Liver (tissue), 9 donors: ENCODE results near the gene SUSD5. TPM values are rescaled to one million over a fixed set of nuclear protein-coding genes. Genes with fewer than 3 reads are reported as not detected.

Source experiments
- DNase-seq: peaks from one replicate; pipeline ENCODE4 v3.0.0-alpha.2; 2017; ENCODE audit warnings: low spot score
- H3K27ac ChIP-seq, 2 donors: one replicate each; pipeline ENCODE4 v1.7.0; 2013; ENCODE audit warnings: inconsistent platforms in 2 of 2, low read length in 2 of 2, control low read depth in 1 of 2, low read depth in 1 of 2, mild to moderate bottlenecking in 1 of 2
- H3K27me3 ChIP-seq, 4 donors: one replicate each; pipeline versions ENCODE4 v1.6.1 to v1.7.0; 2013; ENCODE audit warnings: low read length in 3 of 4, inconsistent platforms in 1 of 4, mild to moderate bottlenecking in 1 of 4, moderate library complexity in 1 of 4; ENCODE audit not compliant: control insufficient read depth in 4 of 4, insufficient read depth in 4 of 4
- H3K36me3 ChIP-seq, 4 donors: one replicate each; pipeline versions ENCODE4 v1.6.1 to v1.7.0; 2013; ENCODE audit warnings: low read length in 3 of 4, mild to moderate bottlenecking in 3 of 4, low read depth in 1 of 4, moderate library complexity in 1 of 4; ENCODE audit not compliant: control insufficient read depth in 4 of 4, insufficient read depth in 3 of 4
- H3K4me1 ChIP-seq, 4 donors: one replicate each; pipeline versions ENCODE4 v1.6.1 to v1.7.0; 2013; ENCODE audit warnings: low read length in 3 of 4, mild to moderate bottlenecking in 3 of 4, moderate library complexity in 1 of 4; ENCODE audit not compliant: control insufficient read depth in 4 of 4, insufficient read depth in 4 of 4
- H3K4me3 ChIP-seq, 3 donors: one replicate each; pipeline versions ENCODE4 v1.6.1 to v1.7.0; 2013; ENCODE audit warnings: low read length in 3 of 3, control low read depth in 1 of 3, low read depth in 1 of 3, mild to moderate bottlenecking in 1 of 3
- H3K9ac ChIP-seq, 2 donors: one replicate each; pipeline ENCODE4 v1.7.0; 2013; ENCODE audit warnings: low read length in 2 of 2, mild to moderate bottlenecking in 2 of 2, moderate library complexity in 2 of 2, control low read depth in 1 of 2, low read depth in 1 of 2
- H3K9me3 ChIP-seq, 4 donors: one replicate each; pipeline versions ENCODE4 v1.6.1 to v1.7.0; 2013; ENCODE audit warnings: low read length in 3 of 4; ENCODE audit not compliant: control insufficient read depth in 4 of 4
- EGR1 ChIP-seq, 2 donors: IDR thresholded peaks; 2 replicates each; pipeline ENCODE4 v1.6.1; 2016 to 2018; ENCODE audit warnings: antibody characterized with exemption in 2 of 2, low read depth in 2 of 2
- FOXA1 ChIP-seq: IDR thresholded peaks from 2 replicates; pipeline ENCODE4 v1.6.1; 2016; ENCODE audit warnings: antibody characterized with exemption
- FOXA2 ChIP-seq: IDR thresholded peaks from 2 replicates; pipeline ENCODE4 v1.6.1; 2016; ENCODE audit warnings: antibody characterized with exemption
- GABPA ChIP-seq, 2 donors: IDR thresholded peaks in 1 of 2; conservative IDR thresholded peaks in 1 of 2; 2 replicates each; pipeline ENCODE4 v1.6.1; 2016; ENCODE audit warnings: antibody characterized with exemption in 2 of 2, mild to moderate bottlenecking in 1 of 2, moderate library complexity in 1 of 2
- HNF4A ChIP-seq, 2 donors: conservative IDR thresholded peaks; 2 replicates each; pipeline ENCODE4 v1.6.1; 2016; ENCODE audit warnings: antibody characterized with exemption in 2 of 2, mild to moderate bottlenecking in 2 of 2
- JUND ChIP-seq, 2 donors: IDR thresholded peaks; 2 replicates each; pipeline ENCODE4 v1.6.1; 2016; ENCODE audit warnings: antibody characterized with exemption in 2 of 2
- NR2F2 ChIP-seq: IDR thresholded peaks from 2 replicates; pipeline ENCODE4 v1.6.1; 2016; ENCODE audit warnings: antibody characterized with exemption
- RXRA ChIP-seq, 2 donors: IDR thresholded peaks; 2 replicates each; pipeline ENCODE4 v1.6.1; 2017 to 2018; ENCODE audit warnings: antibody characterized with exemption in 2 of 2, mild to moderate bottlenecking in 1 of 2
- SP1 ChIP-seq: IDR thresholded peaks from 2 replicates; pipeline ENCODE4 v1.6.1; 2018; ENCODE audit warnings: antibody characterized with exemption, mild to moderate bottlenecking
- TAF1 ChIP-seq: conservative IDR thresholded peaks from 2 replicates; pipeline ENCODE4 v1.6.1; 2016; ENCODE audit warnings: antibody characterized with exemption, mild to moderate bottlenecking
- YY1 ChIP-seq: IDR thresholded peaks from 2 replicates; pipeline ENCODE4 v1.6.1; 2016; ENCODE audit warnings: antibody characterized with exemption, mild to moderate bottlenecking
- WGBS: extraction: QIAGEN DNeasy Blood & Tissue Kit; methylation state at CpG from one replicate; pipeline ENCODE4 v1.1.7; 2013; 5-methylcytosine and 5-hydroxymethylcytosine counted together
- polyA plus RNA-seq, 2 donors: library from polyadenylated mRNA; stranded (reverse) in 1 of 2; unstranded in 1 of 2; fragments of 200-250 nt in 1 of 2; fragments of >200 nt in 1 of 2; fragmentation: Nextera tagmentation in 1 of 2; extraction: Ambion mirVana in 1 of 2; gene quantifications; one replicate each; pipeline versions ENCODE4 v1.2.1 to v1.2.3, GENCODE V29; 2013 to 2015
- total RNA-seq, 2 donors: library from RNA; depleted of rRNA; stranded (reverse); fragments of >200 nt; gene quantifications; one replicate each; pipeline ENCODE4 v1.2.3, GENCODE V29; 2014
- TF ChIP-seq, protein P1 (sequence below): IDR thresholded peaks from 2 replicates; pipeline ENCODE4 v1.6.1; 2016; ENCODE audit warnings: antibody characterized with exemption
- TF ChIP-seq, protein P2 (sequence below): IDR thresholded peaks from 2 replicates; pipeline ENCODE4 v1.6.1; 2016; ENCODE audit warnings: antibody characterized with exemption, mild to moderate bottlenecking
- TF ChIP-seq, protein P3 (sequence below): fragments of 150-350 bp; IDR thresholded peaks from 2 replicates; pipeline ENCODE4 v1.5.1; 2017; ENCODE audit warnings: improper control_type of control experiment, low read depth, low read length; ENCODE audit not compliant: missing input control
- donor health status: healthy.
- donor health status: healthy.
- donor health status: healthy.
- donor health status: healthy.
- donor health status: healthy.

SUSD5 gene
- total and polyA plus RNA-seq, 4 donors = 0.08 to 0.21 (median 0.18) TPM

DNA sequence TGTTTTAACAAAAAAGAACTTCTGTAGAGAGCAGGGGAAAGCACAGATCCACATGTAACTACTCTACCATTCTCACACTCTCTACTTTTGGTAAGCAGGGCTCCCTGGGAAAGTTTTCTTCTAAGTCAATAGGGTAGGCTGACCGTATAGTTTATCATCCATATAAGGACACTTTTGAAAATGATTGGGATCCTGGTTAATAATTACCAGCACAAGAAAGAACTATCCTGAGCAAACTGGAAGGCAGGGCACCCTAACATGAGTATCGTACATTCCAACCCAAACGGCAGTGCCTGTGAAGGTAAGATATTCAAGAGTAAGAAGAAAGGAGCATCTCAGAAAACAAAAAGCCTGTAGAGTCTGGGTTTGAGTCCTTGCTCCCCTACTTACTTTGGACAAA, 22.1 kb downstream of the SUSD5 start:
- H3K4me3 ChIP-seq = no peak overlapping the region

DNA sequence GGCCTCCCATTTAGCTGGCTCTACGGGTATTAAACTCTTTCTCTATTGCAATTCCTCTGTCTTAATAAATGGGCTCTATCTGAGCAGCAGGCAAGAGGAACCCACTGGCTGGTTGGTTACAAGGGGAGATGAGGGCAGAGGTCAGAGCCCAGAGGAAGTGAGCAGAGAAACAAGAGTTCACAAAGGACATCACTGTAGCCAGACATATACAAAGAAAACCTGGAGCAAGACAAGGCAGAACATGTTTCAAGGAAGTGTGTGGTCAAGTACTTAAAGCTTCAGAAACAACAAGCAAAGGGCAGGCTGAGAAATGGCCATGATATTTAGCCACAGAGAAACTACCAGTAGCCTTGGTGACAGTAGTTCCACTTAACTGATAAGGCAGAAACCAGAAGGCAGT, 24.3 kb downstream of the SUSD5 start:
- no peak for TF ChIP-seq HNF4A (conservative IDR thresholded peaks at IDR 0.05)
- TF ChIP-seq RXRA (IDR thresholded peaks at IDR 0.05) = no peak
- no peak for TF ChIP-seq EGR1 (IDR thresholded peaks at IDR 0.05; ENCODE audit: low read depth in 2 of 2)
- no peak for TF ChIP-seq FOXA2
- no peak for TF ChIP-seq JUND (IDR thresholded peaks at IDR 0.05)
- no peak for TF ChIP-seq YY1
- TF ChIP-seq, protein P1, sequence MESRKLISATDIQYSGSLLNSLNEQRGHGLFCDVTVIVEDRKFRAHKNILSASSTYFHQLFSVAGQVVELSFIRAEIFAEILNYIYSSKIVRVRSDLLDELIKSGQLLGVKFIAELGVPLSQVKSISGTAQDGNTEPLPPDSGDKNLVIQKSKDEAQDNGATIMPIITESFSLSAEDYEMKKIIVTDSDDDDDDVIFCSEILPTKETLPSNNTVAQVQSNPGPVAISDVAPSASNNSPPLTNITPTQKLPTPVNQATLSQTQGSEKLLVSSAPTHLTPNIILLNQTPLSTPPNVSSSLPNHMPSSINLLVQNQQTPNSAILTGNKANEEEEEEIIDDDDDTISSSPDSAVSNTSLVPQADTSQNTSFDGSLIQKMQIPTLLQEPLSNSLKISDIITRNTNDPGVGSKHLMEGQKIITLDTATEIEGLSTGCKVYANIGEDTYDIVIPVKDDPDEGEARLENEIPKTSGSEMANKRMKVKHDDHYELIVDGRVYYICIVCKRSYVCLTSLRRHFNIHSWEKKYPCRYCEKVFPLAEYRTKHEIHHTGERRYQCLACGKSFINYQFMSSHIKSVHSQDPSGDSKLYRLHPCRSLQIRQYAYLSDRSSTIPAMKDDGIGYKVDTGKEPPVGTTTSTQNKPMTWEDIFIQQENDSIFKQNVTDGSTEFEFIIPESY = no peak
- TF ChIP-seq TAF1 = no peak
- no peak for TF ChIP-seq GABPA (IDR thresholded peaks at IDR 0.05 in 1 of 2, conservative IDR thresholded peaks at IDR 0.05 in 1 of 2)
- TF ChIP-seq NR2F2 = no peak
- Histone ChIP-seq H3K9me3 (no peaks in the 10 kb centered on the region), H3K27me3 (no peaks in the 10 kb centered on the region), H3K9ac (no peak overlapping the region), H3K4me3 (no peak overlapping the region), H3K27ac (no peak overlapping the region), H3K36me3 (no peaks in the 10 kb centered on the region), H3K4me1 (no peaks in the 10 kb centered on the region)
- no peak for DNase-seq
- 73% methylated on average over 1 of the region's 1 CpG for WGBS

More for the DNA sequence above, 22.1 kb downstream of the SUSD5 start:
- Histone ChIP-seq H3K4me1 (no peaks in the 10 kb centered on the region), H3K9ac (no peak overlapping the region), H3K27ac (no peak overlapping the region), H3K36me3 (no peaks in the 10 kb centered on the region), H3K9me3 (peaks cover 0 to 2% (median 0%) of the 10 kb centered on the region in 4 donors), H3K27me3 (no peaks in the 10 kb centered on the region)
- WGBS = 33% methylated on average over 3 of the region's 3 CpGs
- TF ChIP-seq FOXA1 = no peak
- TF ChIP-seq, protein P2, sequence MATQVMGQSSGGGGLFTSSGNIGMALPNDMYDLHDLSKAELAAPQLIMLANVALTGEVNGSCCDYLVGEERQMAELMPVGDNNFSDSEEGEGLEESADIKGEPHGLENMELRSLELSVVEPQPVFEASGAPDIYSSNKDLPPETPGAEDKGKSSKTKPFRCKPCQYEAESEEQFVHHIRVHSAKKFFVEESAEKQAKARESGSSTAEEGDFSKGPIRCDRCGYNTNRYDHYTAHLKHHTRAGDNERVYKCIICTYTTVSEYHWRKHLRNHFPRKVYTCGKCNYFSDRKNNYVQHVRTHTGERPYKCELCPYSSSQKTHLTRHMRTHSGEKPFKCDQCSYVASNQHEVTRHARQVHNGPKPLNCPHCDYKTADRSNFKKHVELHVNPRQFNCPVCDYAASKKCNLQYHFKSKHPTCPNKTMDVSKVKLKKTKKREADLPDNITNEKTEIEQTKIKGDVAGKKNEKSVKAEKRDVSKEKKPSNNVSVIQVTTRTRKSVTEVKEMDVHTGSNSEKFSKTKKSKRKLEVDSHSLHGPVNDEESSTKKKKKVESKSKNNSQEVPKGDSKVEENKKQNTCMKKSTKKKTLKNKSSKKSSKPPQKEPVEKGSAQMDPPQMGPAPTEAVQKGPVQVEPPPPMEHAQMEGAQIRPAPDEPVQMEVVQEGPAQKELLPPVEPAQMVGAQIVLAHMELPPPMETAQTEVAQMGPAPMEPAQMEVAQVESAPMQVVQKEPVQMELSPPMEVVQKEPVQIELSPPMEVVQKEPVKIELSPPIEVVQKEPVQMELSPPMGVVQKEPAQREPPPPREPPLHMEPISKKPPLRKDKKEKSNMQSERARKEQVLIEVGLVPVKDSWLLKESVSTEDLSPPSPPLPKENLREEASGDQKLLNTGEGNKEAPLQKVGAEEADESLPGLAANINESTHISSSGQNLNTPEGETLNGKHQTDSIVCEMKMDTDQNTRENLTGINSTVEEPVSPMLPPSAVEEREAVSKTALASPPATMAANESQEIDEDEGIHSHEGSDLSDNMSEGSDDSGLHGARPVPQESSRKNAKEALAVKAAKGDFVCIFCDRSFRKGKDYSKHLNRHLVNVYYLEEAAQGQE = no peak
- no peak for TF ChIP-seq SP1
- TF ChIP-seq, protein P3, sequence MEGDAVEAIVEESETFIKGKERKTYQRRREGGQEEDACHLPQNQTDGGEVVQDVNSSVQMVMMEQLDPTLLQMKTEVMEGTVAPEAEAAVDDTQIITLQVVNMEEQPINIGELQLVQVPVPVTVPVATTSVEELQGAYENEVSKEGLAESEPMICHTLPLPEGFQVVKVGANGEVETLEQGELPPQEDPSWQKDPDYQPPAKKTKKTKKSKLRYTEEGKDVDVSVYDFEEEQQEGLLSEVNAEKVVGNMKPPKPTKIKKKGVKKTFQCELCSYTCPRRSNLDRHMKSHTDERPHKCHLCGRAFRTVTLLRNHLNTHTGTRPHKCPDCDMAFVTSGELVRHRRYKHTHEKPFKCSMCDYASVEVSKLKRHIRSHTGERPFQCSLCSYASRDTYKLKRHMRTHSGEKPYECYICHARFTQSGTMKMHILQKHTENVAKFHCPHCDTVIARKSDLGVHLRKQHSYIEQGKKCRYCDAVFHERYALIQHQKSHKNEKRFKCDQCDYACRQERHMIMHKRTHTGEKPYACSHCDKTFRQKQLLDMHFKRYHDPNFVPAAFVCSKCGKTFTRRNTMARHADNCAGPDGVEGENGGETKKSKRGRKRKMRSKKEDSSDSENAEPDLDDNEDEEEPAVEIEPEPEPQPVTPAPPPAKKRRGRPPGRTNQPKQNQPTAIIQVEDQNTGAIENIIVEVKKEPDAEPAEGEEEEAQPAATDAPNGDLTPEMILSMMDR = no peak
- TF ChIP-seq FOXA2 = no peak
- TF ChIP-seq HNF4A (conservative IDR thresholded peaks at IDR 0.05) = no peak
- no peak for TF ChIP-seq RXRA (IDR thresholded peaks at IDR 0.05)
- TF ChIP-seq, protein P1 = no peak
- no peak for TF ChIP-seq JUND (IDR thresholded peaks at IDR 0.05)
- TF ChIP-seq NR2F2 = no peak
- no peak for DNase-seq
